ENCODE results near the gene FLCN.

The FLCN gene

GRCh38 chr17:17235212-17236174 lies 1.5 kb downstream of the FLCN start:
- DNase-seq = no peak

GRCh38 chr17:17232303-17232621 lies 4.7 kb downstream of the FLCN start:
- no peak for DNase-seq

GRCh38 chr17:17231621-17232302 lies 5.2 kb downstream of the FLCN start:
- DNase-seq = no peak

GRCh38 chr17:17229416-17230384 lies 7.3 kb downstream of the FLCN start:
- DNase-seq = no peak

GRCh38 chr17:17228521-17229279 lies 8.3 kb downstream of the FLCN start:
- no peak for DNase-seq

GRCh38 chr17:17227608-17228520 lies 9.1 kb downstream of the FLCN start:
- DNase-seq = no peak

GRCh38 chr17:17226451-17227265 lies 10.3 kb downstream of the FLCN start:
- no peak for DNase-seq

- DNase-seq = no peak
These were observed 11.1 kb downstream of the FLCN start for GRCh38 chr17:17225901-17226300.

- DNase-seq = no peak
These were observed 12.8 kb downstream of the FLCN start for GRCh38 chr17:17224137-17224536.

GRCh38 chr17:17223736-17224135 lies 13.2 kb downstream of the FLCN start:
- no peak for DNase-seq

GRCh38 chr17:17221329-17221728 lies 15.6 kb downstream of the FLCN start:
- no peak for DNase-seq

GRCh38 chr17:17220529-17220928 lies 16.4 kb downstream of the FLCN start:
- no peak for DNase-seq

GRCh38 chr17:17217995-17218394 lies 19.0 kb downstream of the FLCN start:
- DNase-seq = no peak

GRCh38 chr17:17216776-17217175 lies 20.2 kb downstream of the FLCN start:
- DNase-seq = no peak

- DNase-seq = no peak
These were observed 20.7 kb downstream of the FLCN start for GRCh38 chr17:17216236-17216635.

- no peak for DNase-seq
These were observed 21.4 kb downstream of the FLCN start for GRCh38 chr17:17215575-17215974.

- DNase-seq = no peak
These were observed 22.1 kb downstream of the FLCN start for GRCh38 chr17:17214646-17215436.

- DNase-seq = no peak
These were observed 23.2 kb downstream of the FLCN start for GRCh38 chr17:17213775-17214174.

GRCh38 chr17:17207998-17208397 lies 29.0 kb downstream of the FLCN start:
- peak; percentile 84 for DNase-seq
